T-helper 22 cell (primary cell): ENCODE results near the gene COMT.

ENCODE experiments used
- DNase-seq: peaks from one replicate; pipeline ENCODE4 v3.0.0-alpha.2; 2020; ENCODE audit warnings: low read depth

The COMT gene

GRCh38 chr22:19995611-19996339 is 54.2 kb downstream of the COMT start:
- DNase-seq = no peak

GRCh38 chr22:19996694-19997384 is 55.3 kb downstream of the COMT start:
- no peak for DNase-seq

- no peak for DNase-seq
Observed at GRCh38 chr22:19997561-19998231, 56.1 kb downstream of the COMT start.

DNA sequence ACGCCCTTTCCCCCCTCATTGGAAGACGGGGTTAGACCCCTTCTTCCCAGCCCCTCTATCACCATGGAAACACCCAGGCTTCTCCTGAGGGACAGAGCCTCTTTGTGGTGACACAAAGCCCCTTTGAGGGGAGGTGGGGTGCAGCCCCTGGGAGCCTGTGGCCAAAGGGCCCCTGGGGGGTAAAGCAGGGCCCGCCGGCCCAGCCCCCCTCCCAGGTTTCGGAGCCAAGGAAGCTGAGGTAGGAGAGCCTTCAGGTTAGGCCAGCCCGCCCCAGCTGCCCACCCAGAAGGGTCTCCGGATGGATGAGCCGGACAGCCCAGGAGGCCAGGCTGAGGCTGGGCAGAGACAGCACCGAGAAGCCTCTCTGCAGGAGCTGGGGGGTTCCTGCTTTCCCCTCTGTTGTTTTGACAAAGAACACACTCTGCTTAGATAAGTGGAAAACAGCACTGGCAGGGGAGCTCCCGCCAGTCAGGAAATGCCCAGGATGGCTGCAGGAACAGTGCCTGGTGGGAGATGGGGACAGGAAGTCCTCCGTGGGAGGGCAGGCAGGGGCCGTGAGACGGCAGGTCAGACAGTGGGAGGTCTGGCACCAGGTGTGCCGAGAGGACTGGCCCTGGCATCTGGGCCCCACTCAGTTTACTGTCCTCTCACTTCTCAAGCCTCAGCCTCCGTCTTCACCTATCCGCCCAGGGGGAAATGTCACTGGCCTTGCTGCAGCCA is 56.8 kb downstream of the COMT start:
- no peak for DNase-seq

GRCh38 chr22:19998991-19999820 is 57.6 kb downstream of the COMT start:
- no peak for DNase-seq

- DNase-seq = no peak
Observed at GRCh38 chr22:20000246-20001081, 58.9 kb downstream of the COMT start.

DNA sequence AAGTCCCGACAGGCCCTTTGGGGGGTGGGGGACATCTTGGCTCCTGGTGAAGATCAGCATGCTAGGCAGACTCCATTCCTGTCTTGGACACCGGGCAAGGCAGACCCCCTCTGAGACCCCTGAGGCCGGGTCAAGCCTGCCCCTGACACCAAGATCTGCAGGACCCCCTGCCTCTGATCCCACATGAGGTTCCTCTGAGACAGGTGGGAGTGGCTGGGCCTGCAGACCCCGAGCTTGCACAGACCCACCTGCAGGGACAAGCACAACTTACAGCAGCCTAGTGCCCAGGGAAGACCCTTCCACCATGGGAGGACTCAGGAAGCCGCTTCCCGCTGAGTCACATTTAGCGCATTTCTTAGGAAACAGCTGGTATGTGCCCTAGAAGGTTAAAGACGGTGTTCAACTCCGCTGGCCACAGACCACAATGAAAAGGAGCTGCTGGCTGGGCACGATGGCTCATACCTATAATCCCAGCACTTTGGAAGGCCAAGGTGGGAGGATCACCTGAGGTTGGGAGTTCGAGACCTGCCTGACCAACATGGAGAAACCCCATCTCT is 59.6 kb downstream of the COMT start:
- no peak for DNase-seq

- no peak for DNase-seq
Observed at GRCh38 chr22:20002128-20002527, 60.6 kb downstream of the COMT start.

DNA sequence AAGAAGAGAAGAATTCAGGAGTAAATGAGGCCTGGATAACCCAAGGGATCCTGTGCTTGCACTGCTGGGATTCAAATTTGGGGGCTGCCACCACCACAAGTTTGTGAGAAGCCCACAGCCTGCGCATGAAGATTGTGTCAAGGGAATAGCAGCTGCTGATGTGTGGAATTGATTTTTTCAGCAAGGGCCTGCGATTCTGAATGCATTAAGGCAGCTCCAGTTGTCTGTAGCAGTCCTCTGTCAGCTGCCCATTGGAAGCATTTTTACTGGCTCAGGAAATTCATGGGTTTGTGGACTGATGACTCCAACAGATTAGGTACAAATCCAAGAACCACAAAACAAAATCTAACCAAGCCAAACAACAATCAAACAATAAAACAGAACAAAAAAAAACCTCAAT is 61.1 kb downstream of the COMT start:
- no peak for DNase-seq

DNA sequence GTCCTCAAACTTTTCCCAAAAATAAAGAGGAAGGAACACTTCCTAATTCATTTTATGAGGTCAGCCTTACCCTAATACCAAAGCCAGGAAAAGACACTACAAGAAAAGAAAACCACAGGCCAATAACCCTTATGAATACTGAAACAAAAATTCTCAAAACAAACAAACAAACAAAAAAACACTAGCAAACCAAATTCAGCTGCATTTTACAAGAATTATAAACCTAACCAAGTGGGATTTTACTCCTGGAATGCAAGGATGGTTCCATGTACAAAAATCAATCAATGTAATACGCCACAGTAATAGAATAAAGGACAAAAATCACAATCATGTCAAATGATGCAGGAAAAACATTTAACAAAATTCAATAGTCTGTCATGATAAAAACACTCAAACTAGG is 61.7 kb downstream of the COMT start:
- DNase-seq = no peak

GRCh38 chr22:20004464-20004863 is 62.9 kb downstream of the COMT start:
- DNase-seq = no peak

GRCh38 chr22:20008221-20008995 is 66.8 kb downstream of the COMT start:
- no peak for DNase-seq

DNA sequence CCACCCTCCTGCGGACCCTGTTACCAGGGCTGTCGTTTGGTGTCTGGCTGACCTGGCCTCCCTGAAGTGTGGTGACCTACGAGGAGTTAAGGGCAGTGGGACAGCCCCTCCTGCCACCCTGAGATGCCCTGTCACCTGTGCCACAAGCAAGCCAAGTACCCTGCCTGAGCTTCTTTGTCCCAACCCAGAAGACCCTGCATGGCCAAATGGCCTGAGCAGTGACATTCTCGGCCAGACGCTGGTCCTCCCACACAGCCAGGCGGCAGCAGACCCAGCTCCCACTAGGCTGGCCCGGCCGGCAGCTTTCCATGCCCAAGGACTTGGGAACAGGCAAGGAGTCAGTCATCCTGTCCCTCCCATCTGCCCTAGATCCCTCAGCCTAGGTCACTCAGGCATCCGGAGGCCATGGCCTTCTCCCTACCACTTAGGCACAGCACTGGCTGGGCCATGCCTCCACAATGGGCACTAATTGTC is 67.5 kb downstream of the COMT start:
- no peak for DNase-seq

- no peak for DNase-seq
Observed at GRCh38 chr22:20009582-20010306, 68.2 kb downstream of the COMT start.

DNA sequence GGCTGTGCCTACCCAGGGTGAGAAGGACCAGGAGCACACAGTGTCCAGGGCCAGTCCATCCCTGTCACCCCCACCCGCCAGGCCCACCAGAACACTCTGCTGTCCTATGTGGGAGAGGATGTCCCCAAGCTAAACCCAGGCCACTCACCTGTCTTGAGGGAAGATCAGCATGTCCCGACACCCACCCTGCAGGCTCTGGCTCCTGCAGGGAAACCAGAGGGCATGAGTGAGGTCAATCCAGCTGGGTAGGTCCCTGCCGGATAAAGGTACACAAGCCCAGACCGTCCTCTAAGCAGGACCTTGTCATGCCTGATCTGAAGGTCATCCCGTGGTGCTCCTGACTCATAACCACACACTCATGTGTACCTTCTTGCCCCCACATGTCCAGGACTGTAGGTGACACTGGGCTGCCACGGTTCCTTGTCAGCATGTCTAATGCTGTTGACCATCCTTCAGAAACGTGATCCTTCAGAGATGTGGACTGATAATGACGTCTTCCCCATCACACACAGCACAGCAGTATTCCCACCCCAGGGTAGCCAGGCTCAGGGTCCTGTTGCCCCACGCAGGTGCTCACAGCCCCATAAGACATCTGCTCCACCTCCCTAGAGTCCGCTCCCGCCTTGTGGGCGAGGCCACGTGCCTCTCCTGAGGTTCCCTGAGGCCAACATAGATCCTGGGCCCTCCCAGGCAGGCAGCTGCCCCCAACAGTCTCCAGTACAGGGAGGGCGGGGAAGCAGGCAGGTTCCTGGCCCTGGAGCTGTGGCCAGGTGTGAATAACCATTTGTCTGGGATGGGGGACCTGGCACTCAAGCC is 68.9 kb downstream of the COMT start:
- DNase-seq = no peak

GRCh38 chr22:20011123-20011992 is 69.8 kb downstream of the COMT start:
- DNase-seq = no peak
